DMS114 treated with DMSO at 0.1 percent for 48 hours (cell line): ENCODE measurements around the gene PACSIN2.
"Not testable (repeated sequence)": the region's sequence is repeated elsewhere in the genome, so short reads cannot be mapped to it uniquely, and the experiment has no call there.

Experiments used
- DNase-seq: peaks from one replicate; lab custom pipeline; 2025; ENCODE audit not compliant: unreplicated experiment; lab: John Stamatoyannopoulos, UW

The PACSIN2 gene

GRCh38 chr22:42992886-42993479 is 22.0 kb downstream of the PACSIN2 start:
- DNase-seq = no peak

GRCh38 chr22:42992092-42992491 is 22.9 kb downstream of the PACSIN2 start:
- no peak for DNase-seq

- no peak for DNase-seq
Observed at GRCh38 chr22:42991010-42991651, 23.8 kb downstream of the PACSIN2 start.

GRCh38 chr22:42990131-42990838 is 24.7 kb downstream of the PACSIN2 start:
- DNase-seq = no peak

GRCh38 chr22:42986115-42986514 is 28.8 kb downstream of the PACSIN2 start:
- no peak for DNase-seq

- no peak for DNase-seq
Observed at GRCh38 chr22:42985531-42985905, 29.4 kb downstream of the PACSIN2 start.

GRCh38 chr22:42984814-42985530 is 30.0 kb downstream of the PACSIN2 start:
- DNase-seq = no peak

- no peak for DNase-seq
Observed at GRCh38 chr22:42984397-42984796, 30.6 kb downstream of the PACSIN2 start.

GRCh38 chr22:42983470-42983869 is 31.5 kb downstream of the PACSIN2 start:
- DNase-seq = no peak

- no peak for DNase-seq
Observed at GRCh38 chr22:42979606-42980005, 35.3 kb downstream of the PACSIN2 start.

- no peak for DNase-seq
Observed at GRCh38 chr22:42978453-42979103, 36.4 kb downstream of the PACSIN2 start.

GRCh38 chr22:42977569-42977968 is 37.4 kb downstream of the PACSIN2 start:
- no peak for DNase-seq

- no peak for DNase-seq
Observed at GRCh38 chr22:42976217-42976933, 38.6 kb downstream of the PACSIN2 start.

- no peak for DNase-seq
Observed at GRCh38 chr22:42974223-42974622, 40.7 kb downstream of the PACSIN2 start.

- no peak for DNase-seq
Observed at GRCh38 chr22:42973536-42973881, 41.4 kb downstream of the PACSIN2 start.

GRCh38 chr22:42972649-42973535 is 42.1 kb downstream of the PACSIN2 start:
- DNase-seq = no peak

GRCh38 chr22:42971473-42971860 is 43.5 kb downstream of the PACSIN2 start:
- DNase-seq = not testable (repeated sequence)

- DNase-seq = no peak
Observed at GRCh38 chr22:42970029-42970428, 44.9 kb downstream of the PACSIN2 start.

- no peak for DNase-seq
Observed at GRCh38 chr22:42969348-42969975, 45.5 kb downstream of the PACSIN2 start.
